ENCODE data around the gene SLC5A10.
"Not testable (repeated sequence)": the region's sequence is repeated elsewhere in the genome, so short reads cannot be mapped to it uniquely, and the experiment has no call there.

SLC5A10 gene

GRCh38 chr17:18947866-18948265 lies 4.1 kb upstream of the SLC5A10 start:
- DNase-seq (ENCODE audit: low read depth in 2 of 2), result no peak

GRCh38 chr17:18948476-18949006 lies 3.4 kb upstream of the SLC5A10 start:
- DNase-seq (ENCODE audit: low read depth in 2 of 2), result no peak

- DNase-seq (ENCODE audit: low read depth in 2 of 2), result no peak
These were observed 2.4 kb upstream of the SLC5A10 start for GRCh38 chr17:18949566-18949965.

- no peak for DNase-seq (ENCODE audit: low read depth in 2 of 2)
These were observed 1.6 kb upstream of the SLC5A10 start for GRCh38 chr17:18950346-18950745.

- DNase-seq (ENCODE audit: low read depth in 2 of 2), result no peak
These were observed 740 bp upstream of the SLC5A10 start for GRCh38 chr17:18950944-18951905.

GRCh38 chr17:18953231-18953728 lies 1.3 kb downstream of the SLC5A10 start:
- DNase-seq (ENCODE audit: low read depth in 2 of 2), result no peak

- no peak for DNase-seq (ENCODE audit: low read depth in 2 of 2)
These were observed 2.4 kb downstream of the SLC5A10 start for GRCh38 chr17:18954321-18954720.

- DNase-seq (ENCODE audit: low read depth in 2 of 2), result no peak
These were observed 3.0 kb downstream of the SLC5A10 start for GRCh38 chr17:18955009-18955408.

- DNase-seq (ENCODE audit: low read depth in 2 of 2), result not testable (repeated sequence)
These were observed 4.1 kb downstream of the SLC5A10 start for GRCh38 chr17:18956021-18956420.

- DNase-seq (ENCODE audit: low read depth in 2 of 2), result no peak
These were observed 4.6 kb downstream of the SLC5A10 start for GRCh38 chr17:18956581-18956980.

- no peak for DNase-seq (ENCODE audit: low read depth in 2 of 2)
These were observed 5.9 kb downstream of the SLC5A10 start for GRCh38 chr17:18957831-18958230.

- DNase-seq (ENCODE audit: low read depth in 2 of 2), result no peak
These were observed 6.6 kb downstream of the SLC5A10 start for GRCh38 chr17:18958611-18959010.

- DNase-seq (ENCODE audit: low read depth in 2 of 2), result no peak
These were observed 7.3 kb downstream of the SLC5A10 start for GRCh38 chr17:18959071-18959844.

- DNase-seq (ENCODE audit: low read depth in 2 of 2), result no peak
These were observed 7.9 kb downstream of the SLC5A10 start for GRCh38 chr17:18959845-18960240.

- DNase-seq (ENCODE audit: low read depth in 2 of 2), result no peak
These were observed 8.3 kb downstream of the SLC5A10 start for GRCh38 chr17:18960241-18960665.

GRCh38 chr17:18960803-18961511 lies 9.0 kb downstream of the SLC5A10 start:
- DNase-seq (ENCODE audit: low read depth in 2 of 2), result peak; percentile 32 to 37

- no peak for DNase-seq (ENCODE audit: low read depth in 2 of 2)
These were observed 9.9 kb downstream of the SLC5A10 start for GRCh38 chr17:18961634-18962493.

GRCh38 chr17:18962494-18962815 lies 10.5 kb downstream of the SLC5A10 start:
- DNase-seq (ENCODE audit: low read depth in 2 of 2), result no peak

GRCh38 chr17:18963126-18964017 lies 11.4 kb downstream of the SLC5A10 start:
- DNase-seq (ENCODE audit: low read depth in 2 of 2), result no peak

GRCh38 chr17:18964018-18964351 lies 12.0 kb downstream of the SLC5A10 start:
- DNase-seq (ENCODE audit: low read depth in 2 of 2), result no peak
